HepG2 (cell line): ENCODE results near the gene HEPACAM2. TPM values are rescaled to one million over a fixed set of nuclear protein-coding genes. Genes with fewer than 3 reads are reported as not detected.

ENCODE experiments used
- AGO1 ChIP-seq: fragments of 200-400 bp; formaldehyde crosslinking; IDR thresholded peaks from 2 replicates; pipeline ENCODE4 v1.6.1; 2017; ENCODE audit warnings: mild to moderate bottlenecking, low read depth, low read length, moderate library complexity; ENCODE audit not compliant: poor library complexity, severe bottlenecking
- CCAR2 ChIP-seq: fragments of 200-400 bp; formaldehyde crosslinking; optimal IDR thresholded peaks from 2 replicates; pipeline ENCODE3; 2018; ENCODE audit warnings: low read depth, mild to moderate bottlenecking, low read length, moderate library complexity
- EED ChIP-seq: sonication (generic); formaldehyde crosslinking; IDR thresholded peaks from 2 replicates; pipeline ENCODE4 v1.5.0; 2020; ENCODE audit warnings: mild to moderate bottlenecking, missing genetic modification reagents
- HCFC1 ChIP-seq: fragments of 150-350 bp; IDR thresholded peaks from 2 replicates; pipeline ENCODE4 v1.6.1; 2014; ENCODE audit warnings: low read depth, low read length
- HHEX ChIP-seq: IDR thresholded peaks from 2 replicates; pipeline ENCODE4 v1.6.1; 2016; ENCODE audit warnings: control low read depth
- HIVEP1 ChIP-seq: sonication (generic); formaldehyde crosslinking; IDR thresholded peaks from 2 replicates; pipeline ENCODE4 v1.4.0; 2020; ENCODE audit warnings: mild to moderate bottlenecking, missing genetic modification reagents
- IKZF1 ChIP-seq: fragments of 450-650 bp; IDR thresholded peaks from 2 replicates; pipeline ENCODE4 v1.7.1; 2016
- MAFK ChIP-seq, 2 experiments: IDR thresholded peaks in 1 of 2; conservative IDR thresholded peaks in 1 of 2; 2 replicates each; pipeline ENCODE4 v1.6.1; 2011; ENCODE audit warnings: improper control_type of control experiment in 2 of 2, low read length in 2 of 2
- NCOA1 ChIP-seq: sonication (generic); formaldehyde crosslinking; IDR thresholded peaks from 2 replicates; pipeline ENCODE4 v1.9.0; 2021; ENCODE audit warnings: missing genetic modification reagents
- SALL2 ChIP-seq: sonication (generic); formaldehyde crosslinking; IDR thresholded peaks from 2 replicates; pipeline ENCODE4 v1.8.1; 2023; ENCODE audit warnings: mild to moderate bottlenecking, missing genetic modification reagents, inconsistent platforms
- SOX5 ChIP-seq: IDR thresholded peaks from 2 replicates; pipeline ENCODE4 v1.6.1; 2016; ENCODE audit warnings: borderline replicate concordance
- SP5 ChIP-seq: IDR thresholded peaks from 2 replicates; pipeline ENCODE4 v1.6.1; 2016; ENCODE audit warnings: low read depth, borderline replicate concordance
- TEAD3 ChIP-seq: optimal IDR thresholded peaks from 2 replicates; pipeline ENCODE3; 2016; ENCODE audit warnings: borderline replicate concordance
- ZNF652 ChIP-seq: IDR thresholded peaks from 2 replicates; pipeline ENCODE4 v1.6.1; 2016; ENCODE audit warnings: low read depth, borderline replicate concordance
- polyA plus RNA-seq, 8 experiments: library from polyadenylated mRNA; depleted of rRNA in 3 of 8; stranded (reverse) in 7 of 8; unstranded in 1 of 8; fragments of >200 nt; fragmentation: Illumina TruSeq in 4 of 8; extraction: Trizol in 4 of 8; gene quantifications; 2 replicates each; pipeline versions ENCODE4 v1.2.1 to v1.2.3, GENCODE V29; 2011 to 2016; ENCODE audit warnings: low read depth in 4 of 8, missing spikeins in 1 of 8, mixed read lengths in 1 of 8; ENCODE audit not compliant: insufficient read depth in 1 of 8
- total RNA-seq, 5 experiments: library from RNA; depleted of rRNA; stranded (reverse); fragments of >200 nt; fragmentation: Illumina TruSeq; extraction: Trizol; gene quantifications; 2 replicates each; pipeline ENCODE4 v1.2.3, GENCODE V29; 2016; ENCODE audit warnings: low read depth in 1 of 5
- TF ChIP-seq, protein P1 (sequence below): sonication (generic); formaldehyde crosslinking; IDR thresholded peaks from 2 replicates; pipeline ENCODE4 v1.4.0; 2020; ENCODE audit warnings: missing genetic modification reagents
- TF ChIP-seq, protein P2 (sequence below): sonication (generic); formaldehyde crosslinking; IDR thresholded peaks from 2 replicates; pipeline ENCODE4 v1.4.0; 2020; ENCODE audit warnings: missing genetic modification reagents, low read depth, mild to moderate bottlenecking, borderline replicate concordance
- TF ChIP-seq, protein P3 (sequence below): sonication (generic); formaldehyde crosslinking; IDR thresholded peaks from 2 replicates; pipeline ENCODE4 v1.5.0; 2020; ENCODE audit warnings: missing genetic modification reagents
- TF ChIP-seq, protein P4 (sequence below): IDR thresholded peaks from 2 replicates; pipeline ENCODE4 v1.6.1; 2016; ENCODE audit warnings: missing biosample characterization, missing genetic modification reagents, low read depth
- TF ChIP-seq, protein P5 (sequence below): fragments of 450-650 bp; IDR thresholded peaks from 2 replicates; pipeline ENCODE4 v1.6.1; 2017

HEPACAM2 gene
- total and polyA plus RNA-seq, 2 of the 13 experiments (the other 11 are each of a cell fraction or from before 2014, with no cell fraction given), result not detected

DNA sequence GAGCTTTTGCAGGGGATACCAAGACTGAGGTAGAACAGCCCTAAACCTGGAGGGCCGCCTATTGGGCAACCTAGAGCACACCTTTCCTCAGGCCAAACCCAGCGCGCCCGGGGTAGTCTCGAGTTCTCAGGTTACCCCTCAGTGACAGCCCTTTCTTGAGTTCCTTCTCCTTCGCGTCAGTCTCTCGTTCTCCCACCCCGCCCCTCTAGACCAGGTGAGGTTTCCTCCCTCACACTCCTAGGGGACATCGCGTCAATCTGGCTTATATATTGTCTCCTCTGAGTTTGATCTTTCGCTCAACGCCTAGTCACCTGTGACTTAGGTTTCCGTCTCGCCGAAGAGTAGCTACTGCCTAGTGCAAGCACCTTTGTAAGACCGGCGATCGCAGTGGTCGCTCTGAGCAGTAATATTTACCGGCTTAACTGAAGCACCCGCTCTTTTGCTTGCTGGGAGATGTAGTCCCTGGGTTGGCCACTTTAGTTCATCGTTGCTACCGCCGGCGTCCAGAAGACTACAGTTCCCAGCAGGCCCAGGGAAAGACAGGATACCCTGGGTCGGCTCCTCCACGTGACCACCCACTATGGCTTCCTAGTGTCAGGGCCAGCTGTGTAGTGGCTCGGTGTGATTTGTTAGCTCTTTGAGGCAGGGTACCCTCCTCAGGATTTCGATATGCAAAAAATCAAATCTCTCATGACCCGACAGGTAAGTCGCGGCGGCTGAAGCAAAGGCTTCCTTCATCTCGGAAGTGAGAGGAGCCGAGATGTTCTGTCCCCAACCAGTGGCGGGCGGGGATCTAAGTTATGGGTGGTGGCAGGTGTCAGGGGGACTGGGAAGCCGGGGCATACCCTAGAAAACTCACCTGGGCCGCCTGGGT, 5.8 kb upstream of the HEPACAM2 start, which contains the start of gene VPS50 (continued):
- TF ChIP-seq, protein P1, sequence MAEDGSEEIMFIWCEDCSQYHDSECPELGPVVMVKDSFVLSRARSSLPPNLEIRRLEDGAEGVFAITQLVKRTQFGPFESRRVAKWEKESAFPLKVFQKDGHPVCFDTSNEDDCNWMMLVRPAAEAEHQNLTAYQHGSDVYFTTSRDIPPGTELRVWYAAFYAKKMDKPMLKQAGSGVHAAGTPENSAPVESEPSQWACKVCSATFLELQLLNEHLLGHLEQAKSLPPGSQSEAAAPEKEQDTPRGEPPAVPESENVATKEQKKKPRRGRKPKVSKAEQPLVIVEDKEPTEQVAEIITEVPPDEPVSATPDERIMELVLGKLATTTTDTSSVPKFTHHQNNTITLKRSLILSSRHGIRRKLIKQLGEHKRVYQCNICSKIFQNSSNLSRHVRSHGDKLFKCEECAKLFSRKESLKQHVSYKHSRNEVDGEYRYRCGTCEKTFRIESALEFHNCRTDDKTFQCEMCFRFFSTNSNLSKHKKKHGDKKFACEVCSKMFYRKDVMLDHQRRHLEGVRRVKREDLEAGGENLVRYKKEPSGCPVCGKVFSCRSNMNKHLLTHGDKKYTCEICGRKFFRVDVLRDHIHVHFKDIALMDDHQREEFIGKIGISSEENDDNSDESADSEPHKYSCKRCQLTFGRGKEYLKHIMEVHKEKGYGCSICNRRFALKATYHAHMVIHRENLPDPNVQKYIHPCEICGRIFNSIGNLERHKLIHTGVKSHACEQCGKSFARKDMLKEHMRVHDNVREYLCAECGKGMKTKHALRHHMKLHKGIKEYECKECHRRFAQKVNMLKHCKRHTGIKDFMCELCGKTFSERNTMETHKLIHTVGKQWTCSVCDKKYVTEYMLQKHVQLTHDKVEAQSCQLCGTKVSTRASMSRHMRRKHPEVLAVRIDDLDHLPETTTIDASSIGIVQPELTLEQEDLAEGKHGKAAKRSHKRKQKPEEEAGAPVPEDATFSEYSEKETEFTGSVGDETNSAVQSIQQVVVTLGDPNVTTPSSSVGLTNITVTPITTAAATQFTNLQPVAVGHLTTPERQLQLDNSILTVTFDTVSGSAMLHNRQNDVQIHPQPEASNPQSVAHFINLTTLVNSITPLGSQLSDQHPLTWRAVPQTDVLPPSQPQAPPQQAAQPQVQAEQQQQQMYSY (CRISPR knock-in tag), result no peak
- TF ChIP-seq, protein P2, sequence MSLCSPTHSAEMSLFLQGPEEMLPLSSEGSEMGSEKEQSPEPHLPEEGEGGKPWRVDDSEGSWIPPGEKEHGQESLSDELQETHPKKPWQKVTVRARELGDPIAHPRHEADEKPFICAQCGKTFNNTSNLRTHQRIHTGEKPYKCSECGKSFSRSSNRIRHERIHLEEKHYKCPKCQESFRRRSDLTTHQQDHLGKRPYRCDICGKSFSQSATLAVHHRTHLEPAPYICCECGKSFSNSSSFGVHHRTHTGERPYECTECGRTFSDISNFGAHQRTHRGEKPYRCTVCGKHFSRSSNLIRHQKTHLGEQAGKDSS (CRISPR knock-in tag), result no peak
- TF ChIP-seq IKZF1, result no peak
- no peak; the same call in 1 of the 2 replicates for TF ChIP-seq SOX5 (CRISPR knock-in tag)
- no peak for TF ChIP-seq HIVEP1 (CRISPR knock-in tag)
- no peak for TF ChIP-seq CCAR2
- TF ChIP-seq AGO1, result no peak
- no peak for TF ChIP-seq MAFK (conservative IDR thresholded peaks at IDR 0.05 in 1 of 2, IDR thresholded peaks at IDR 0.05 in 1 of 2; ENCODE audit: low read length in 2 of 2)
- 0 out of 2 replicates have a peak, but pooled peaks have one; percentile 50 for TF ChIP-seq EED
- TF ChIP-seq SP5, result no peak
- TF ChIP-seq ZNF652, result no peak
- no peak for TF ChIP-seq NCOA1
- TF ChIP-seq, protein P3, sequence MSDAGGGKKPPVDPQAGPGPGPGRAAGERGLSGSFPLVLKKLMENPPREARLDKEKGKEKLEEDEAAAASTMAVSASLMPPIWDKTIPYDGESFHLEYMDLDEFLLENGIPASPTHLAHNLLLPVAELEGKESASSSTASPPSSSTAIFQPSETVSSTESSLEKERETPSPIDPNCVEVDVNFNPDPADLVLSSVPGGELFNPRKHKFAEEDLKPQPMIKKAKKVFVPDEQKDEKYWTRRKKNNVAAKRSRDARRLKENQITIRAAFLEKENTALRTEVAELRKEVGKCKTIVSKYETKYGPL (CRISPR knock-in tag), result no peak
- TF ChIP-seq, protein P4, sequence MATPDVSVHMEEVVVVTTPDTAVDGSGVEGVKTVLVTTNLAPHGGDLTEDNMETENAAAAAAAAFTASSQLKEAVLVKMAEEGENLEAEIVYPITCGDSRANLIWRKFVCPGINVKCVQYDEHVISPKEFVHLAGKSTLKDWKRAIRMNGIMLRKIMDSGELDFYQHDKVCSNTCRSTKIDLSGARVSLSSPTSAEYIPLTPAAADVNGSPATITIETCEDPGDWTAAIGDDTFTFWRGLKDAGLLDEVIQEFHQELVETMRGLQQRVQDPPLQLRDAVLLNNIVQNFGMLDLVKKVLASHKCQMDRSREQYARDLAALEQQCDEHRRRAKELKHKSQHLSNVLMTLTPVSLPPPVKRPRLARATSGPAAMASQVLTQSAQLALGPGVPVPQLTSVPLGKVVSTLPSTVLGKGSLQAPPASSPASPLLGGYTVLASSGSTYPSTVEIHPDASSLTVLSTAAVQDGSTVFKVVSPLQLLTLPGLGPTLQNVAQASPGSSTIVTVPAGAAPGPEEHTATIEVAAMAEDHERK (CRISPR knock-in tag), result no peak
- TF ChIP-seq TEAD3 (CRISPR knock-in tag), result no peak
- TF ChIP-seq, protein P5, sequence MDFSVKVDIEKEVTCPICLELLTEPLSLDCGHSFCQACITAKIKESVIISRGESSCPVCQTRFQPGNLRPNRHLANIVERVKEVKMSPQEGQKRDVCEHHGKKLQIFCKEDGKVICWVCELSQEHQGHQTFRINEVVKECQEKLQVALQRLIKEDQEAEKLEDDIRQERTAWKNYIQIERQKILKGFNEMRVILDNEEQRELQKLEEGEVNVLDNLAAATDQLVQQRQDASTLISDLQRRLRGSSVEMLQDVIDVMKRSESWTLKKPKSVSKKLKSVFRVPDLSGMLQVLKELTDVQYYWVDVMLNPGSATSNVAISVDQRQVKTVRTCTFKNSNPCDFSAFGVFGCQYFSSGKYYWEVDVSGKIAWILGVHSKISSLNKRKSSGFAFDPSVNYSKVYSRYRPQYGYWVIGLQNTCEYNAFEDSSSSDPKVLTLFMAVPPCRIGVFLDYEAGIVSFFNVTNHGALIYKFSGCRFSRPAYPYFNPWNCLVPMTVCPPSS, result no peak
- TF ChIP-seq HHEX (CRISPR knock-in tag), result no peak
- peak; percentile 59 for TF ChIP-seq SALL2
- TF ChIP-seq HCFC1, result peak; percentile 97
